Measurements from ENCODE around the gene GBP4.

DNA sequence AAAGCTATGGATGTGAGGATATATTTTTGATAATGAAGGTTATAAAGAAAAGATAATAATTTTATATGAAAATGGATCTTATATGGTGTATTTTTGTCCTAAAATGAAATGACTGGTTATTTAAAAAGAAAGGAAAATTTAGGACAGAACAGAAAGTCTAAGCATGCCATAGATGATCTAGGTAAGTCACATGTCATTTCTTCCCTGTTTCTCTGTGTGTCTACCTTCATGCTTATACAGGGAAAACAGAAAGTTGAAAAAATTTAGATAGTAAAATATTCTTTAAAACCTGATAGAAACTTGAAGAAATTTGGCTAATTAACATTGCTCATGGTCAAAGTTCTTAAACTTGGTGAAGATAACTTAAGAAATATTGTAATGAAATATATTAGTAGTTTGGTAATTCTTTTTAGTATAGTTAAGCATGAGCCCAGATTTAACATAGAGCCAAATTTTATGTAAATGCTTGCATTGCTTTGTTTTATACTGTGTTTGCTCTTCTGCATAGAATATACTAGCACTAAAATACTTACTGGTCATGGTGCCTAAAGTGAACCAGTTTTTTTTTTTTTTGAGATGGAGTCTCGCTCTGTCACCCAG is 12.4 kb upstream of the GBP4 start:
- TF ChIP-seq EZH2 (IDR thresholded peaks at IDR 0.05; ENCODE audit: low read length, unreplicated experiment), result no peak
- TF ChIP-seq CTCF (conservative IDR thresholded peaks at IDR 0.05; ENCODE audit: low read depth, low read length), result no peak
- no peak for TF ChIP-seq EZH2phosphoT487 (IDR thresholded peaks at IDR 0.05; ENCODE audit: borderline replicate concordance, low read length)

All from PC-3 (cell line).